ENCODE measurements around the gene DCBLD2.

The DCBLD2 gene

DNA sequence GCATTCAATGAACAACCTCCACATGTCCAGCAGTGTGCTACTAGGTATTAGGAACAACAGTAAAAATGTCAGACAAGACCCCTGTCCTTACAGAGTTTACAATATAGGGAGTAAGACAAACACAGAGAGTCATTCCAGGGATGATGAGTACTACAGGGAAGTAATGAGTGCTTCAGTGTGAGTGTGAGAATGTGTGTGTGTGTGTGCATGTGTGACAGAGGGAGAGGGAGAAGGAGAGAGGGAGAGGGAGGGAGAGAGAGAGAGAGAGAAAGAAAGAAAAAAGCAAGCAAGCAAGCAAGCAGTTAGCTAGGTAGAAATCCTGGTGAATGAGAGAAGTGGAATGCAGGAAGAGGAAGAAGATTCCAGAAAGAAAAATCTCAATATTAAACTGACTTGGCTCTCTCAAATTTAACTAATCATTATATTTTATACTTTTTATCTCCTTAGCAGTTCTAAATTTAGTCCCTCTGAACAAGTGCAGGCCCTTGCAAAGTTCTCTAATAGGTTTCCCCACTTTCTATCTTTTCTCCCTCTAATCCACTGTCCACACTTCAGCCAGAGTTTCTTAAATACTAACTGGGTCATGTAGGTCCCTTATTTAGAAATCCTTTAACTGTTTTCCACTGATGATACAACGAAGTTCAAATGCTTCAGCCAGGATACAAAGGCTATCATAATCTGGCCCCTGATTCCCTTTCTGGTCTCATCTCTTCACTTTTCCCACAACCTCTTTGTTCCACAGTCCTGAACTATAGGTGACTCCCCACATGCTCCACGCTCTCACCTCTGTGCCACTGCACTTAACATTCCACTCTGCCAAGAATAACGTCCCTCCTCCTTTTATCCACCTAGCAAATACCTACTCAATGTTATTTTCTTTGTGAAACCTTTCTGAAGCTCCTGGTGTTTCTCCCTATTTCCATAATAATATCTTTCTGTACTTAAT lies 10.3 kb downstream of the DCBLD2 start:
- Histone ChIP-seq H3K36me3 (ENCODE audit: control insufficient read depth, insufficient read depth, low read length) (no peaks in the 10 kb centered on the region), H3K27me3 (replicated peaks; ENCODE audit: control insufficient read depth, insufficient read depth, low read length) (no peaks in the 10 kb centered on the region), H3K4me3 (replicated peaks; ENCODE audit: low read depth, low read length) (no peak overlapping the region)
- DNase-seq (ENCODE audit: extremely low read depth, insufficient read length), result no peak
- no peak for TF ChIP-seq CTCF (IDR thresholded peaks at IDR 0.05; ENCODE audit: insufficient read depth, low read length, poor library complexity, severe bottlenecking)

DNA sequence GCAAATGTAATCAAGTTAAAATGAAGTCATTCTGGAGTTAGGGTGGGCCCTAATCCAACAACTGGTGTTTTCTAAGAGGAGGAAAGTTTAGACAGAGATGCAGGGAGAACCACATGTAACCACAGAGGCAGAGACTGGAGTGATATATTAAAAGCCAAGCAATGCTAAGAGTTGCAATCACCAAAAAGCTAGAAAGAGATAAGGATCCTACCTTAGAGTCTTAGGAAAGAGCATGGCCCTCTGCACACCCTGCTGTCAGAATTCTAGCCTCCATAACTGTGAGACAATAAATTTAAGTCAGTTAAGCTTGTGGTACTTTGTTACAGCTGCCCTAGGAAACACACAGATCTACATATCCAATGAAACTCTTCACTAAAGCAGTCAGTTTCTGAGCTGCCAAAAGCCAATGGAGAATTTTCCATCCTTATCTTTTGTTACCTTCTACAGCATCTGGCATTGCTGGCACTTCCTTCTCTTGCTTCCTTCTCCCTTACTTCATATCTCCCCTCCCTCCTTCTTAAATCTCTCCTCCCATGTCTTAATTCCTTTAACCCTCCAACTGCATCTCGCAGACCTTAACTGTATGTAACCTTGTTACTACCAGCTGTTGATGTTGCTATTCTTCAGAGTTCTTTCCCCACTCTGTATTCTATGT lies 11.2 kb downstream of the DCBLD2 start:
- TF ChIP-seq CTCF (IDR thresholded peaks at IDR 0.05; ENCODE audit: insufficient read depth, low read length, poor library complexity, severe bottlenecking), result no peak
- DNase-seq (ENCODE audit: extremely low read depth, insufficient read length), result no peak
- Histone ChIP-seq H3K4me3 (replicated peaks; ENCODE audit: low read depth, low read length) (no peak overlapping the region), H3K27me3 (replicated peaks; ENCODE audit: control insufficient read depth, insufficient read depth, low read length) (no peaks in the 10 kb centered on the region), H3K36me3 (ENCODE audit: control insufficient read depth, insufficient read depth, low read length) (no peaks in the 10 kb centered on the region)

DNA sequence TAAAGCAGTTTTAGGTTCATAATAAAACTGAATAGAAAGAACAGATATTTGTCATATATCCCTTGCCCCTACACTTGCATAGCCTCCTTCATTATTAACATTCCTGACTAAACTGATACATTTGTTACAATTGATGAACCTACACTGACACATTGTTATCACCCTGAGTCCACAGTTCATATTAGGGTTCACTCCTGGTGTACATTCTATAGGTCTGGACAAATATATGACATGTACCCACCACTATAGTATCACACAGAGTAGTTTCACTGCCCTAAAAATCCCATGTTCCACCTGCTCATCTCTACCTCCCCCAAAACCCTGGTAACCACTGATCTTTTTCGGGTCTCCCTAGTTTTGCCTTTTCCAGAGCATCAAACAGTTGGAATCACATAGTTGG lies 13.8 kb downstream of the DCBLD2 start:
- no peaks in the 10 kb centered on the region for H3K36me3 ChIP-seq (ENCODE audit: control insufficient read depth, insufficient read depth, low read length)
- no peak for DNase-seq (ENCODE audit: extremely low read depth, insufficient read length)
- no peak for TF ChIP-seq CTCF (IDR thresholded peaks at IDR 0.05; ENCODE audit: insufficient read depth, low read length, poor library complexity, severe bottlenecking)
- H3K4me3 ChIP-seq (replicated peaks; ENCODE audit: low read depth, low read length), result no peak overlapping the region
- H3K27me3 ChIP-seq (replicated peaks; ENCODE audit: control insufficient read depth, insufficient read depth, low read length), result no peaks in the 10 kb centered on the region

DNA sequence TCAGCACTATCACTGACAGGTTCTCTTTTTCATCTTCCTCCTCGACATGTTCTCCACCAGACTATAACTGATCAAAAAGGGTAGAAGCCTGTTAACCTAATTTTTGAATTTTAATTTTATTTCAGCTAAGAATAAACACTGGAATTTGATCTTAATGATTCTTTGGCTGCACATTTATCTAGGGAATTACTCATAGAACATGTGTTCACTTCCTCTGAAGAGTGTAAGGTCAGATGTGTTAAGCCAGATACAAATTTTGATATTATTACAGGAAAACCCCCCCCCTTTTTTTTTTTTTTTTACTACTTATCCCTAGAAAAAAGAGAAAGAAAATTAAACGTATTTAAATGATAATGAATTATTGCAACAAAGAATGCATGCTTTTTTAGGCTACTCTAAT lies 15.0 kb downstream of the DCBLD2 start:
- DNase-seq (ENCODE audit: extremely low read depth, insufficient read length), result no peak

GRCh38 chr3:98885851-98886250 lies 15.6 kb downstream of the DCBLD2 start:
- no peak for DNase-seq (ENCODE audit: extremely low read depth, insufficient read length)
- no peak for TF ChIP-seq CTCF (IDR thresholded peaks at IDR 0.05; ENCODE audit: insufficient read depth, low read length, poor library complexity, severe bottlenecking)
- Histone ChIP-seq H3K27me3 (replicated peaks; ENCODE audit: control insufficient read depth, insufficient read depth, low read length) (no peaks in the 10 kb centered on the region), H3K4me3 (replicated peaks; ENCODE audit: low read depth, low read length) (no peak overlapping the region), H3K36me3 (ENCODE audit: control insufficient read depth, insufficient read depth, low read length) (no peaks in the 10 kb centered on the region)

More for the DNA sequence above, 15.0 kb downstream of the DCBLD2 start:
- Histone ChIP-seq H3K27me3 (replicated peaks; ENCODE audit: control insufficient read depth, insufficient read depth, low read length) (no peaks in the 10 kb centered on the region), H3K4me3 (replicated peaks; ENCODE audit: low read depth, low read length) (no peak overlapping the region), H3K36me3 (ENCODE audit: control insufficient read depth, insufficient read depth, low read length) (no peaks in the 10 kb centered on the region)
- no peak for TF ChIP-seq CTCF (IDR thresholded peaks at IDR 0.05; ENCODE audit: insufficient read depth, low read length, poor library complexity, severe bottlenecking)
